Heart left ventricle (tissue), 16 donors: ENCODE data around the gene SRSF11. TPM values are rescaled to one million over a fixed set of nuclear protein-coding genes. Genes with fewer than 3 reads are reported as not detected.

Experiments used
- ATAC-seq, 4 donors: fragments of 200-7000 bp; cut with Tn5 transposase; one replicate each; pipeline ENCODE4 v1.9.1; 2020 to 2022; ENCODE audit warnings: moderate library complexity in 4 of 4, mild to moderate bottlenecking in 3 of 4, moderate number of reproducible peaks in 1 of 4
- DNase-seq, 5 donors: peaks; one replicate each; pipeline ENCODE4 v3.0.0-alpha.2; 2020
- H3K27ac ChIP-seq, 12 donors: fragments of 200-600 bp; sonication (generic) in 4 of 12; one replicate each; pipeline versions ENCODE4 v1.5.0 to v1.8.0; 2016 to 2022; ENCODE audit warnings: mild to moderate bottlenecking in 2 of 12
- H3K27me3 ChIP-seq, 9 donors: fragments of 200-600 bp; sonication (generic) in 2 of 9; one replicate each; pipeline versions ENCODE4 v1.5.1 to v1.8.0; 2016 to 2022; ENCODE audit warnings: mild to moderate bottlenecking in 3 of 9
- H3K36me3 ChIP-seq, 9 donors: fragments of 200-600 bp; sonication (generic) in 2 of 9; one replicate each; pipeline versions ENCODE4 v1.5.0 to v1.8.0; 2018 to 2022; ENCODE audit warnings: mild to moderate bottlenecking in 2 of 9
- H3K4me1 ChIP-seq, 12 donors: fragments of 200-600 bp; sonication (generic) in 4 of 12; one replicate each; pipeline versions ENCODE4 v1.5.0 to v1.8.0; 2016 to 2022; ENCODE audit warnings: mild to moderate bottlenecking in 3 of 12
- H3K4me3 ChIP-seq, 12 donors: fragments of 200-600 bp; sonication (generic) in 4 of 12; one replicate each; pipeline versions ENCODE4 v1.5.0 to v1.8.0; 2017 to 2022; ENCODE audit warnings: mild to moderate bottlenecking in 9 of 12, moderate library complexity in 4 of 12
- H3K9me3 ChIP-seq, 12 donors: fragments of 200-600 bp; sonication (generic) in 4 of 12; one replicate each; pipeline versions ENCODE4 v1.5.0 to v1.8.0; 2016 to 2022; ENCODE audit warnings: mild to moderate bottlenecking in 1 of 12
- POLR2A ChIP-seq, 2 donors: fragments of 450-650 bp; IDR thresholded peaks; one replicate each; pipeline ENCODE4 v1.6.1; 2017; ENCODE audit warnings: antibody characterized with exemption in 2 of 2, mild to moderate bottlenecking in 2 of 2, moderate library complexity in 2 of 2
- WGBS, 4 donors: extraction: QIAGEN DNeasy Blood & Tissue Kit in 2 of 4; methylation state at CpG; one replicate each; pipeline versions ENCODE4 v1.1.5 to v1.1.7; 2013 to 2018; 5-methylcytosine and 5-hydroxymethylcytosine counted together
- intact Hi-C, 10 donors: fragments of 100-400 bp; cut with DNase I; formaldehyde crosslinking; loops; one replicate each; pipeline versions ENCODE4 v1.11.1 to v1.14.2; 2022
- polyA plus RNA-seq, 2 donors: library from polyadenylated mRNA; stranded (reverse); fragments of 200-250 nt; gene quantifications; one replicate each; pipeline ENCODE4 v1.2.3, GENCODE V29; 2013
- total RNA-seq, 9 donors: library from RNA; depleted of rRNA in 2 of 9; stranded (reverse); fragments of >200 nt in 2 of 9; fragmentation: NEBNext Ultra II Directional in 3 of 9; extraction: Animal tissue kit (Norgen Biotek cat#: 25700) in 3 of 9; gene quantifications; one replicate each; pipeline versions ENCODE4 v1.1.0 to v1.2.4, GENCODE V29; 2016 to 2023
- TF ChIP-seq, protein P1 (sequence below), 12 donors: fragments of 200-600 bp; sonication (generic) in 4 of 12; IDR thresholded peaks; one replicate each; pipeline versions ENCODE4 v1.5.0 to v1.8.0; 2018 to 2022; ENCODE audit warnings: antibody characterized with exemption in 12 of 12, mild to moderate bottlenecking in 5 of 12
- donor health status: ischemic (EF 13 %, LVEDD 7.1; RV severe dilation, severe dysfunction).
- donor health status: healthy with polysubstance abuse.
- donor health status: DM: no; HTN: yes; CAD: no.
- donor health status: DM: no; HTN: no; CAD: no.
- donor health status: ischemic (EF 25% LVEDD 6.9; RV normal size, moderate dysfunction).
- donor health status: ischemic (EF 25% LVEDD 5.7; RV mildly dilated, moderate dysfunction).
- donor health status: healthy.
- donor health status: DM: yes; HTN: yes; CAD: no.
- donor health status: ischemic (EF 35%, LVEDD 5.7; RV mildly dilated, moderate dysfunction).
- donor health status: nonischemic (EF 11% LVEDD 7.7; RV severe dilation, severe dysfunction).
- donor health status: DM: yes; HTN: yes; CAD: no.
- donor health status: PGD.
- donor health status: ischemic (EF 29% LVEDD 5.4; RV normal size, mild dysfunction).
- donor health status: nonischemic (EF 23%, LVEDD 6.1; RV moderate dilation, normal function).

The SRSF11 gene
- total and polyA plus RNA-seq, 11 donors, result 27.9 to 73.2 (median 53.6) TPM

DNA sequence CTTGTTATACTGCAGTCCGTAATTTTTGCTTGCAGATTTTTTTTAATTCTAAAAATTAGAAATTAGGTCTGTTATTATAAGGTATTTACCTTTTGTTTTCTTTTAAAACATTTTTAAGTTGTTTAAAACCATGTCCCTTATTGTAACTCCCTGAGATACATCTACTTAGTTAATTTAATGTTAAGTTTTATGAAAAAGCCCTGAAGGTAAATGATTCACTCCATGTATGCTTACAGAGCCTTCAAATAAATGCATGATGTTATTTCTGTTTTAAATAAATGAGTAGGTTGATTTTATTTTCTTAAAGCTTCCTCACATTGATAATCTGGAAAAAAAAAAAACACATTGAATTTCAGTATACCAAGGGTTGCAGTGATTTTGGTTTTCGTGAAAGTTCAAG, 7.5 kb downstream of the SRSF11 start:
- intact Hi-C loops, result loop anchor here in 5 of 10 donors (10.0 kb wide), 2 partner anchors 126 to 186 kb away; partner anchors contain the start of genes ANKRD13C (in 4 of the 5) and CTH (in 1 of the 5)
- H3K4me3 ChIP-seq, result no peak overlapping the region
- H3K27me3 ChIP-seq, result no peaks in the 10 kb centered on the region
- no peaks in the 10 kb centered on the region for H3K9me3 ChIP-seq
- ATAC-seq, result no peak
- H3K4me1 ChIP-seq, result peaks cover 0 to 49% (median 36%) of the 10 kb centered on the region in 12 donors
- no peak for TF ChIP-seq POLR2A (IDR thresholded peaks at IDR 0.05)
- WGBS, 4 donors, result 79 to 89% (median 87%) methylated on average over 2 of the region's 2 CpGs
- DNase-seq, result no peak
- H3K27ac ChIP-seq, result no peak overlapping the region
- peaks cover 0 to 92% (median 82%) of the 10 kb centered on the region in 9 donors for H3K36me3 ChIP-seq

DNA sequence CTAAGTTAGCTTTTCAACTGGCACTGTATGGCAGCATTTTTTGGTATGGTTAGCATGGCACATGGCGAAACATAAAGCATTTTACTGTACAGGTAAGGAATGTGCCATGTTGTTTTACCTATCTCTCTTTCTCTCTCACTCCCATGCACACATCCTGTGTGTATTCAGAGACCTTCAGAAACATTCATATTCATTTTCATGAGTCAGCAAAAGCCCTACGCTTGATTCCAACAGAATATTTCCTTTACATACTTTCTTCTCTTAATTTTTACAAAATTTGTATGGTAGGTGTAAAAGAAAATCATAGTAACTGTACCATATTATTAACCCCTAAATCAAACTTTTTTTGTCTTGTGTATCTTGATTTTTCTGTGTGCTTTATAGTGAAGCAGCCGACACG, 10.3 kb downstream of the SRSF11 start:
- Histone ChIP-seq H3K27ac (no peak overlapping the region), H3K4me3 (no peak overlapping the region), H3K36me3 (peaks cover 3 to 97% (median 84%) of the 10 kb centered on the region in 9 donors), H3K9me3 (no peaks in the 10 kb centered on the region), H3K4me1 (peaks cover 0 to 28% (median 16%) of the 10 kb centered on the region in 12 donors), H3K27me3 (no peaks in the 10 kb centered on the region)
- DNase-seq, result no peak
- intact Hi-C loops, result no loop called here
- 97 to 100% (median 98%) methylated on average over 4 of the region's 4 CpGs for WGBS, 4 donors
- ATAC-seq, result no peak
- TF ChIP-seq, protein P1, sequence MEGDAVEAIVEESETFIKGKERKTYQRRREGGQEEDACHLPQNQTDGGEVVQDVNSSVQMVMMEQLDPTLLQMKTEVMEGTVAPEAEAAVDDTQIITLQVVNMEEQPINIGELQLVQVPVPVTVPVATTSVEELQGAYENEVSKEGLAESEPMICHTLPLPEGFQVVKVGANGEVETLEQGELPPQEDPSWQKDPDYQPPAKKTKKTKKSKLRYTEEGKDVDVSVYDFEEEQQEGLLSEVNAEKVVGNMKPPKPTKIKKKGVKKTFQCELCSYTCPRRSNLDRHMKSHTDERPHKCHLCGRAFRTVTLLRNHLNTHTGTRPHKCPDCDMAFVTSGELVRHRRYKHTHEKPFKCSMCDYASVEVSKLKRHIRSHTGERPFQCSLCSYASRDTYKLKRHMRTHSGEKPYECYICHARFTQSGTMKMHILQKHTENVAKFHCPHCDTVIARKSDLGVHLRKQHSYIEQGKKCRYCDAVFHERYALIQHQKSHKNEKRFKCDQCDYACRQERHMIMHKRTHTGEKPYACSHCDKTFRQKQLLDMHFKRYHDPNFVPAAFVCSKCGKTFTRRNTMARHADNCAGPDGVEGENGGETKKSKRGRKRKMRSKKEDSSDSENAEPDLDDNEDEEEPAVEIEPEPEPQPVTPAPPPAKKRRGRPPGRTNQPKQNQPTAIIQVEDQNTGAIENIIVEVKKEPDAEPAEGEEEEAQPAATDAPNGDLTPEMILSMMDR (IDR thresholded peaks at IDR 0.05), result no peak
- TF ChIP-seq POLR2A (IDR thresholded peaks at IDR 0.05), result no peak

DNA sequence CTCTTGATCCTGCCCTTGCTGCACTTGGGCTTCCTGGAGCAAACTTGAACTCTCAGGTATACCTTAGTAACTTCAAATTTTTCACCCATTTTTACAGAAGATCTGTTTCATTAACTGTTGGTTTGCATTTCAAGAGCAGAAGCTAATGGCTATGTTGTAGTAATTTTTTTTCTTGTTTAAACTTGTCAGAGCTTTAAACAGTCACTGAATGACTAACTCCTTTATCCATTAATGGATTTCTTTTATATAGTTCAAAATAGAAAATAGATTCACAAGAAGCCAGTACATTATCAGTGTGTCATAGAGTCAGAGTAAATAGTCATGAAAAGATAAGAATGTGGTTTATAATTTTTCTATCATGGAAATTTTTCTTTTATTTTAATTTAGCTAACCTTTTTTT, 13.6 kb downstream of the SRSF11 start:
- Histone ChIP-seq H3K27me3 (no peaks in the 10 kb centered on the region), H3K4me3 (no peak overlapping the region), H3K36me3 (peaks cover 3 to 100% (median 100%) of the 10 kb centered on the region in 9 donors), H3K9me3 (no peaks in the 10 kb centered on the region), H3K4me1 (peaks cover 0 to 8% (median 0%) of the 10 kb centered on the region in 12 donors), H3K27ac (no peak overlapping the region)
- intact Hi-C loops, result no loop called here
- ATAC-seq (no peak), DNase-seq (no peak)
- TF ChIP-seq, protein P1 (IDR thresholded peaks at IDR 0.05), result no peak
- no peak for TF ChIP-seq POLR2A (IDR thresholded peaks at IDR 0.05)

DNA sequence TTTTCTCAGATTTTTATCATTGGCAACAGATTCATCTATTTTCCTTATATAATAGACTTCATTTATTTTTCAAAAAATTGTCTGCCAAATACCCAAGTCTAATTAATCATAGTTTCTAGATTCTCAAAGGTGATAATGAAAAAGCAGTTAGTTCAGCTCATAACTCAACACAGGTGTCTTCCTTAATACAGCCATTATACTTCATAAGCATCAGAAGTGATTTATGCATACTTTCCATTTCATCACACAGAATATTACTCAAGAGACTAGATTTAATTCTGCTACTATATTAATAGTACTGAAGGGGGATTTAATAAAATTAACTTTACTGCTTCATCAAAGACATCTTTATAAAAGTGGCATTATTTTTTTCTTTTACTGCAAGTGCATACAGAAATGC, 18.8 kb downstream of the SRSF11 start:
- DNase-seq (no peak), ATAC-seq (no peak)
- TF ChIP-seq, protein P1 (IDR thresholded peaks at IDR 0.05), result no peak
- TF ChIP-seq POLR2A (IDR thresholded peaks at IDR 0.05), result no peak
- Histone ChIP-seq H3K4me1 (no peaks in the 10 kb centered on the region), H3K9me3 (no peaks in the 10 kb centered on the region), H3K27me3 (no peaks in the 10 kb centered on the region), H3K4me3 (no peak overlapping the region), H3K36me3 (peaks cover 0 to 100% (median 100%) of the 10 kb centered on the region in 9 donors), H3K27ac (no peak overlapping the region)
- intact Hi-C loops, result loop anchor here in 1 of 10 donors (5.0 kb wide), 1 partner anchor 832 kb away; no protein-coding TSS in a partner anchor

DNA sequence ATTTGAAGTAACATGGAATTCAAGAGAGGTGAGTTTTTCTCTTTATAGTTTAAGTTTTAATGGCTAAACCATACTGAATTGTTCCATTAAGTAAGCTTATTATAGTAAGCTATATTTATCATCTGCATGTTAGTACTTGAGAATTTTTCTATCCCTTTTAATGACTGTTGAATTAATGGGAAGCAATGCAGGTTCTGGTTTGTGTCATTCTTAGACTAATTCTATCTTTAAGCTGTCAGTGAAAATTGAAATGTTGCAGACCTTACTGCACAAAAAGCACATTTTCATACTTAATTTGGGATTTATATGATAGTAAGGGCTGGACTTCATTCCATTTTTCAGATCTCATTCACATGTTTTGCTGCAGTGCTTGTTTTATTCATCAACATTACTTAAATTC, 25.9 kb downstream of the SRSF11 start:
- no peak for TF ChIP-seq POLR2A (IDR thresholded peaks at IDR 0.05)
- TF ChIP-seq, protein P1 (IDR thresholded peaks at IDR 0.05), result no peak
- Histone ChIP-seq H3K27me3 (no peaks in the 10 kb centered on the region), H3K27ac (no peak overlapping the region), H3K4me3 (no peak overlapping the region), H3K36me3 (peaks cover 0 to 100% (median 100%) of the 10 kb centered on the region in 9 donors), H3K4me1 (peaks cover 0 to 9% (median 0%) of the 10 kb centered on the region in 12 donors), H3K9me3 (no peaks in the 10 kb centered on the region)
- no peak for DNase-seq
- ATAC-seq, result no peak
- intact Hi-C loops, result no loop called here
